ENCODE results near the gene OR9G1. TPM values are rescaled to one million over a fixed set of nuclear protein-coding genes. Genes with fewer than 3 reads are reported as not detected.
"Not testable (repeated sequence)": the region's sequence is repeated elsewhere in the genome, so short reads cannot be mapped to it uniquely, and the experiment has no call there.

OR9G1 gene
- not detected for total RNA-seq

- DNase-seq: no peak
Measured at GRCh38 chr11:56698795-56699194, at the start of gene OR9G1. OR9G1 (plus strand) TSS chr11:56699095; CDS start chr11:56700388, 1,293 bp downstream.

- DNase-seq: no peak
Measured at GRCh38 chr11:56659755-56660154, 39.1 kb upstream of the OR9G1 start.

DNA sequence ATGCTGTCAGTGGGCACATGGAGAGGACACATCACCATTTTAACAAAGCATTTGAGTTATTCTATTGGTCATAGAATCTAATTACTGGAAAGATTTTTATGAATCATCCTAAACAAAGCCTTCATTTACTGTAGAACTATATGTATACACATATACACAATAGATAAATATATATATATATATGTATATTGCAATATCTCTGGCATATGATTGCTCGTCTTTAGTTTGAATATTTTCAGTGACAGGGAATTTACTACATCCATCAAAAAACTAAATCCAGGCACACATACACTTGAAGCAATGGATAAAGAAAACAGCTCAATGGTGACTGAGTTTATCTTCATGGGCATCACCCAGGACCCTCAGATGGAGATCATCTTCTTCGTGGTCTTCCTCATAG is 35.5 kb upstream of the OR9G1 start, which contains the start of gene OR5AR1:
OR5AR1 (plus strand) TSS at position 301 of the 400 bp plus-strand sequence; CDS start at position 301, 0 bp downstream.
- no peak for DNase-seq

DNA sequence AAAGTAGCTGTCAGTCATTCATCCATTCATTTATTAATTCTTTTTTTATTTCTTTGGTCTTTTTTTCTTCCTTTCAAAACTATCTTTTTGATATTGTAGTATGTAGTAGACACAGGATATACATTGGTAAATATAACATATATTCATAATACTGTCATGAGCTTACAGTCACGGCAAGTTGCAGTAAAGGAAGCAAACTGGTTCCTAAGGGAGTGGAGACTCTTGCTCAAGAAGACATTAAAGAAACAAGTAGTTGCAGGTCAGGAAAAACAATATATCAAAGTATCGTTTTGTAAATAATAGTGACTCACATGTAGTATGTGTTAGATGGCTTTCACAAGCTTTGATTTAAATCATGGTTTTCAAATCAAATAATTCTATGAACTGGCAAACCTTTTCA is 27.9 kb upstream of the OR9G1 start:
- peak; percentile 3 for DNase-seq

DNA sequence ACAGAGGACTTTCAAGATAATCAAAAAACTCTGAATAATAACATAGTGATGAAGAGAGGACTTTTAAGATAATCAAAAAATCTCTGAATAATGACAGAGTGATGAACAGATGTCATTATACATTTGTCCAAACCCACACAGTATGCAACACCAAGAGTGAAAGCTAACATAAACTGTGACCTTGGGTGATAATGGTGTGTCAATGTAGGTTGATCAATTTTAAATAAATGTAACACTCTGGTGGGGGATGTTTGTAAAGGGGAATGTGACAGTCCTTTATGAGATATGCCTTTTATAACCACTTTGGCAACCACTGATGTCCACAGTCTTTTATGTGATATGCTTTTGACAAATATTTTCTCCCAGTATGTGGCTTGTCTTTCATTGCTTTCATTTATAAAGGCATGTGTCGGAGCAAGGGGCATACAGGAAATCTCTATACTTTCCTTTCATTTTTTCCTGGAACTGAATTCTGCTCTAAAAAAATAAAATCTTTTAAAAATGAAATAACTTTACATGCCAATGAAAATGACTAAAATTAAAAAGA is 10.3 kb upstream of the OR9G1 start:
- DNase-seq: no peak

DNA sequence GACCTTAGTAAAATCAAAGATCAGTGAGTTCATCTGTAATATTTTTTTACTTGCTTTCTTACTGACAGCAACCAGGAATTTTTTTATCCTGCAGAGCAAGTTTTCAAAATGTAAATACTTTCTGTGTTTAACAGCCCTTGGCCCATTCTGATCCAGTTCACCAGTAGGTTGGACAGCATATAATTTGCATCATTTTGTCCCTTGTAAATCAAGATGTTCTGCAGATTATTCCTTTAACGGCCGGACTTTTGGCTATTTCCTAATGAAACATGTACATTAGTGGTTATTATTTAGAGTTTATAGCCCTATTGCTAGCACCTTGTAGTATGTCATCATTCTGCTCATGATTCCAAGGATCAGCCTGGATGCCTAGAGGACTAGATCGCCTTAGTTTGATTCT is 7.7 kb upstream of the OR9G1 start:
- not testable (repeated sequence) for DNase-seq

GRCh38 chr11:56693428-56693827 is 5.5 kb upstream of the OR9G1 start:
- no peak for DNase-seq

DNA sequence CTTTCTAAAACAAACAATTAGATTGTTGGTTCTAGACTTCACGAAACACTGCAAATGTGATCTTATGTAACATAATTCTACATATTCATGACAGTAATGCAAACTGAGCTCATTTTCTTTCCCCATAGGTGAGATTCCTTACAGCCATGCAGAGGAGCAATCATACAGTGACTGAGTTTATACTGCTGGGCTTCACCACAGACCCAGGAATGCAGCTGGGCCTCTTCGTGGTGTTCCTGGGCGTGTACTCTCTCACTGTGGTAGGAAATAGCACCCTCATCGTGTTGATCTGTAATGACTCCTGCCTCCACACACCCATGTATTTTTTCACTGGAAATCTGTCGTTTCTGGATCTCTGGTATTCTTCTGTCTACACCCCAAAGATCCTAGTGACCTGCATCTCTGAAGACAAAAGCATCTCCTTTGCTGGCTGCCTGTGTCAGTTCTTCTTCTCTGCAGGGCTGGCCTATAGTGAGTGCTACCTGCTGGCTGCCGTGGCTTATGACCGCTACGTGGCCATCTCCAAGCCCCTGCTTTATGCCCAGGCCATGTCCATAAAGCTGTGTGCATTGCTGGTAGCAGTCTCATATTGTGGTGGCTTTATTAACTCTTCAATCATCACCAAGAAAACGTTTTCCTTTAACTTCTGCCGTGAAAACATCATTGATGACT is 1.5 kb downstream of the OR9G1 start:
- peak; percentile 3 for DNase-seq

GRCh38 chr11:56700914-56701485 is 2.1 kb downstream of the OR9G1 start:
- no peak for DNase-seq

- DNase-seq: no peak
Measured at GRCh38 chr11:56705784-56706396, 7.0 kb downstream of the OR9G1 start.

DNA sequence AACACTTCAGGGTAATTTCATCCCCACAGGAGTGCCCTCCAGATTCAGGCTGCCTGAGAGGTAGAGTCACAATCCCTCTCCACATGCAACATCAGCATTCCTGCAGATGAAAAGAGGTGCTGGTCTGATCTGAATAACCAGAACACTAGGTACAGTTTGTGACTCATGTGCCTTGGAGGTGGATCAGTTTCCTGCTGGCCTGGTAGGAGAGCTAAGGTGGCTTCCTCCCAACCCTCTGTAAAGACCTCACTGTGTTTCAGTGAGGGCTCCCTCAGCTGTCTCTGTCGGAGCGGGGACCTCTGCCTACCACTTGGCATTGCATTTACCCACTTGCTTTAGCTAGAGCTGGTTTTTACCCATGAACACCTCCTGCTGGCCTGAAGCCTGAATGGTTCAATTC is 7.6 kb downstream of the OR9G1 start:
- DNase-seq: no peak

GRCh38 chr11:56714206-56714605 is 15.3 kb downstream of the OR9G1 start:
- DNase-seq: no peak

DNA sequence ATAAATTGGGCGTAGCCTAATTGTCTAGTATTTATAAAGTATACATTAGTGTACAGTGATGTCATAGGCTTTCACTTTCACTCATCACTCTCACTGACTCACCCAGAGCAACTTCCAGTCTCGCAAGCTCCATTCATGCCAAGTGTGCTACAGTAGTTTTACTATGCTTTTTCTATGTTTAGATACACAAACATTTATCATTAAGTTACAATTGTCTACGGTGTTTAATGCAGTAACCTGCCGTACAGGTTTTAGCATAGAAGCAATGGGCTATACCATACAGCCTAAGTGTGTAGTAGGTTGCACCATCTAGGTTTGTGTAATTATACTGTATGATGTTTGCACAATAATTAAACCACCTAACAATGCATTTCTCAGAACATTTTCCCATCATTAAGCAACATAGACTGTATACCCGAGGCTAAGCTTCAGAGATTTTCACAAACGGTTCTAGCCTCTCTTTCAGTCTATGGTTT is 17.5 kb downstream of the OR9G1 start:
- DNase-seq: peak; percentile 45

GRCh38 chr11:56720513-56720912 is 21.6 kb downstream of the OR9G1 start:
- DNase-seq: no peak

DNA sequence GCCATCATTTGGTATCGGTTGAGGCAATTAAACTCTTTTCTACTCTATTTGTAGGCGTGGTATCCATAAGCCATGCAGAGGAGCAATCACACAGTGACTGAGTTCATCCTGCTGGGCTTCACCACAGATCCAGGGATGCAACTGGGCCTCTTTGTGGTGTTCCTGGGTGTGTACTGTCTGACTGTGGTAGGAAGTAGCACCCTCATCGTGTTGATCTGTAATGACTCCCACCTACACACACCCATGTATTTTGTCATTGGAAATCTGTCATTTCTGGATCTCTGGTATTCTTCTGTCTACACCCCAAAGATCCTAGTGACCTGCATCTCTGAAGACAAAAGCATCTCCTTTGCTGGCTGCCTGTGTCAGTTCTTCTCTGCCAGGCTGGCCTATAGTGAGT is 41.2 kb downstream of the OR9G1 start:
- DNase-seq: no peak

- no peak for DNase-seq
Measured at GRCh38 chr11:56740886-56741285, 42.0 kb downstream of the OR9G1 start.

DNA sequence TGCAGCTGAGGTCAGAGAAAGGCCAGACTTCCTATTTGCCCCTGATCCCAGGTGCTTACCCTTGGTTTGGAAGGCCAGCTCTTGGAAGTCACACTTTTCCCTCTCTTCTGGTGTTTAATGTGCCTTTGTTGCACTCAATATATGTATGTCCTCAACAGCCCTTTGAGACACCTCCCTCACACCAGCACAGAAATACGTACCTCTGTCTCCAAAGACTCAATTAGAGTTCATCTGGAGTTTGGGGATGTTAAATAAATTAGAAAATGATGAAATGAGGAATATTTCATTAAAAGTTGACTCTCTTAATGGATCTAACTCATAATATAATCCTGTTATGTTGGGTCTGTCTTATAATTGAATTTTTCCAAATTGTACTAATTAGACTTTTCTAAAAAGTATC is 49.7 kb downstream of the OR9G1 start, which contains the start of gene OR9G4:
OR9G4 (minus strand) TSS at position 101 of the 400 bp plus-strand sequence. CDS start 4,931 bp downstream, outside the sequence.
- DNase-seq: no peak

DNA sequence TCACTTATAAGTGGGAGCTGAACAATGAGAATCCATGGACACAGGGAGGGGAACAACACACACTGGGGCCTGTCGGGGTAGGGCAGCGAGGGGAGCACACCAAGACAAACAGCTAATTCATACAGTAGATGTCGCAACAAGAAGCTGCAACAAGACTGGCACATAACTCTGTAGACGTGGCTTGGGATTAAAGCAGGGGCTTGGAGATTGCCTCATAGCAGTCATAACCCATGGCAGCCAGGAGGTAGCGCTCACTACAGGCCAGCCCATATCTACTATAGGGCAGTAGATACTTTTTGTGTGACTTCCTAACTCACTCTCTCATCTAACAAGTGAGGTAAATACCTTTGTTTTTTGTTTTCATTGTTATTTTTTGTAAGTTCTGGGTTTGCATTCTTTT is 51.3 kb downstream of the OR9G1 start:
- no peak for DNase-seq

DNA sequence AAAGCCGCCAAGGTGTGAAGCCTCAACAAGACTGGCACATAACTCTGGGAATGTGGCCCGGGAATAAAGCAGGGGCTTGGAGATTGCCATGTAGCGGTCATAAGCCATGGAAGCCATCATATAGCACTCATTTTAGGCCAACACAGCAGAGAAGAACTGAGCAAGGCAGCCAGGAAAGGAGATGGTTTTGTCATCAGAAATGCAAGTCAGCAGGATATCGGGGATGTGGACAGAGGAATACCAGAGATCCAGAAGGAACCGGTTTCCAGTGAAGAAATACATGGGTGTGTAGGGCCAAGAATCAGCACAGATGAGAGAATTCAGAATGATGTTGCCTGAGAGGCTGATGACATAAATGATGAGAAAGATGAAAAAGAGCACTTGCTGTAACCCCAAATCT is 52.6 kb downstream of the OR9G1 start:
- DNase-seq: no peak
